HL-60/S4 treated with phorbol 12-myristate 13-acetate at 8.2 ng/mL for 4 days and 3 days (cell line): ENCODE results near the gene UBASH3B.

Source experiments
- in situ Hi-C: fragments of 300-500 bp; cut with MboI; formaldehyde crosslinking; loops from 2 replicates; pipeline ENCODE4 v1.15.0; 2022; ENCODE audit warnings: low sequenced_read_pairs

Gene UBASH3B

GRCh38 chr11:122749005-122749687, 93.6 kb downstream of the UBASH3B start:
- in situ Hi-C loops, result no loop called here

DNA sequence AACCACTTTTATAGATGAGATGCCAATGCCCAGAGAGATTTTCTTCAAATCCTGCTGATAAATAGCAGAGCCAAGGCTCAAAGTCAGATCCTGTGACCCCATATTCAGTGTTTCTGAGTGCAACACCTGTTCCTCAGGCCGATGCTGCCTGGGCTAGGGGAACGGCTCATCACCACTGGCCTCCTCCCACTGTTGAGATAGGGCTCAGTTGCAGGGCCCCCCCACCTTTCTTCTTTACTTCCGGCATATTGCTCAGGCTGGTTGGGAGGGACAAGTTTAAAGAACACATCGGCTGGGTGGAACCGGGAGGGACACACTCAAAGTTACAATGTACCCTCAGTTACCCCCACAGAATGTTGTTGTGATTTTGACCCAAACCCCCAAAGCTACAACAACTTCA, 94.5 kb downstream of the UBASH3B start:
- in situ Hi-C loops, result loop anchor here (10.0 kb wide), 1 partner anchor 85 kb away; no protein-coding TSS in a partner anchor

DNA sequence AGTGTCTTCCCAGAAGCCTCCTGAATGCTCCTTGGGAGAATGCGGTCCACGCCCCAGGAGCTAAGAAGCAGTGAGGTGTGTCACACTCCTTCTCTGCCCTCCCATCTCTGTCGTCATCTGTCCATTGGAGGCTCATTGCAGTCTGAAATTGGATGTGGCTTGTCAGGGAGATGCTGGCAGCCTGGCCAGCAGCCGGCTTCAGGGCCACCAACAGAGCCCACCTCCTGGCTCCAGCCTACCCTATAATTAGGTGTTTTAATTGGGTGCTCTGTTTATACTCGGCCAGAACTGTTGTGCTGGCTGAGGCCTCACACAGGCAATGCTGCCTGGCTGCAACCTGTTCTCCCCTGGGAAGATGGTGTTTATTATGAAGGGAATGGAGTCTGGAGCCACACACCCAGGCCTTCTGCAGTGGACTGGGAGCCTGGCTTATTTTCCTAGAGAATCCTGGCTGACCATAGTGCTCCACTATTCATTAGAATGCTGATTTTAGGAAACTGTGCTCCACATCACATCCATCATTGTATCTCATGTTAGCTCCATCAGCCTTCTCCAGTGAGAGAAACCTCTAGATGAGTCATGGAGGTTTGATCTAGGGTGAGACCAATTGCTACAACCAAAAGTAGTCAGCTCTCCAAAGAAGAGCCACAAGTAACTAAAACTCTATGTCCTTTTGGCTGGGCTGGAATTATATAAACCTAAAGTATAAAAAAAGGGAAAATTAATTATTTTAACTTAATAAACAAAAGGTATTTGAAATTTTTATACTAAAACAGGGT, 96.0 kb downstream of the UBASH3B start:
- in situ Hi-C loops, result loop anchor here (10.0 kb wide), 1 partner anchor 87 kb away; no protein-coding TSS in a partner anchor

- in situ Hi-C loops, result loop anchor here (10.0 kb wide), 1 partner anchor 89 kb away; no protein-coding TSS in a partner anchor
These were observed 98.5 kb downstream of the UBASH3B start for GRCh38 chr11:122754028-122754427.

DNA sequence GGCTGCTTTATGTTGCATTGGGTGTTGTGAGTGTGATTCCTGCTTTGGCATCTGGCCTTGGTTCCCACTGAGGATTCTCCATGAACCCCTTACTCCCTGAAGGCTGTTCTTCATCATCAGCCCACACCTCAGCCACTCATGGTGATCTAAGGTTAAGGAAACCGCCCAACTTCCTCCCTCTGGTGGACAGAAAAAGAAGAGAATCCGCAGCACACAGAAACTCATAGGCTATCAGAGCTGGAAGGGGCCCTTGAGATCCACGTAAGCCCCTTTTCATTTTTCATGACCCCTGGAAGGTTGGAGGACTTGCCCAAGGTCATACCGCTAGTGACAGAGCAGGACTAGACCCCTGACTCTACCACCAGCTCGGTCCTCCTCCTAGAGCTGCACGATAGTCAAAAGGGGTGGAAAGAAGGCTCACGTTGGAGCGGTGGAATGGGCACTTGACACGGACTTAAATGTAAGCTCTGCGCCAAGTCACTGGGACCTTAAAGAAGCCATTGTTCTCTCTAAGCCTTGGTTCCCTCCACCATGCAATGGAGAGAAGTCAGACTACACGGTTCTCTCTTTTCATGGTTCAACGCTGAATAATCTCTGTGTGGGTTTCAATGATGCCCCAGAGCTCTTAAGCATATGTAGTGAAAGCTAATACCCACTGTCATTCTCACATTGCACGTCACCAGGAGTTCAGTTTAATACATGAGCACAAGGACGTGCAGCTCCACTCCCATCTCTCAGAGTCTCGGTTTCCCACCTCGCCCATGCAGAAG, 99.2 kb downstream of the UBASH3B start:
- in situ Hi-C loops, result loop anchor here (10.0 kb wide), 1 partner anchor 90 kb away; no protein-coding TSS in a partner anchor

DNA sequence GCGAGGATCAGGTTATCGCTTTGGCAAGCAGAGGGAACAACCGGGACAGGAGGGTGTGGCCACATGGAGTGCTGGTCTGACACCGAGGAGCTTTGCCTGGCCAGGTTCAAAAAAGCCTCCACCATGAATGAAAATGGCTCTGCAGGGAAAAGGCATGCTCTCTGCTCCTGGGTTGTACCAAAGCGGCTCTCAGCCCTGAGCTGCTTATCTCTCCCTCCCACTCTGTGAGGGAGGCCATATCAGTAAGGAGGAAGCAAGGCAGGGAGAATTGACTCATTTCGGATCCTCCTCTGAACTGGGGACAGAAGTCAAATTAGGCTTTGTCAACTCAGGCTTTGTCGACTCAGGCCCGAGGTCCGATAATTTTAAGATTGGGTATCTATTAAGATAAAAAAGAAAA, 99.9 kb downstream of the UBASH3B start:
- in situ Hi-C loops, result loop anchor here (10.0 kb wide), 1 partner anchor 91 kb away; no protein-coding TSS in a partner anchor

DNA sequence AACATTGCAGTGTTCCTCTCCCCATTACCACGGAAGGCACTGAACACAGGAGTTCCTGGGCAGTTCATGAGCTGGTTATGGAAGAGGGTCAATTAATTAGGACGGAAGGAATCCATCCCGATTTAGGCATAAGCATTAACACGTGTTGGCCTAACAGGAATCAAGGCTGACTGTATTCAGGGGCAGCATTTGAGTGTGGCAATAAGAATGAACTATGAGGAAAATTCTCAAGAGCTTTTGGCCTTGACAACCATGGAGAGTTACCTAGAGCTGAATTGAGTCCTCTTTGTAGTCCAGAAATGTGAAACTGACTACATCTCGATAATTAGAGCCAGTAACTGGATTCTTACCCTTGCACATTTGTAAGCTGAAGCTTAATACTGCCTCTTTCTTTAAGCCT, 100.4 kb downstream of the UBASH3B start:
- in situ Hi-C loops, result loop anchor here (10.0 kb wide), 1 partner anchor 91 kb away; no protein-coding TSS in a partner anchor

- in situ Hi-C loops, result loop anchor here (10.0 kb wide), 1 partner anchor 92 kb away; no protein-coding TSS in a partner anchor
These were observed 100.9 kb downstream of the UBASH3B start for GRCh38 chr11:122756417-122756816.

GRCh38 chr11:122757201-122757600, 101.7 kb downstream of the UBASH3B start:
- in situ Hi-C loops, result loop anchor here (10.0 kb wide), 1 partner anchor 92 kb away; no protein-coding TSS in a partner anchor

DNA sequence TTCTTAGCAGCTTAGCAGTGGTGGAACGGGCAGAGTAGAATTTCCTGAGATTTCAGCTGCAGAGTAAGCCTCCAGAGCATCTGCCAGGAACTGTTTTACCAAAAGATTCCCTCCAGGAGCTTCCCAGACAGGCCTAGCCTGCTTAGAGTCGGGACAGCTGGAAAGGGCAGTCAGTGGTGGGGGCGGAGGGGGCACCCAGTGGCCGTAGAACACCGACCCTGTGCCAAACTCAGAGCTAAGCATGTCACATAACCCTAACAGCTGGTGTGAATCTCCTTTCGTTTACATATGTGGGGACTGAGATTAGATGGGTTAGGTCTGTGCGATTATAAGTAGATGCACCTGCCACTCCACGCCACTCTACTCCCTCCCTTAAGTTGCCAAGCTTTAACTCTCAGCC, 102.8 kb downstream of the UBASH3B start:
- in situ Hi-C loops, result loop anchor here (10.0 kb wide), 1 partner anchor 94 kb away; no protein-coding TSS in a partner anchor

DNA sequence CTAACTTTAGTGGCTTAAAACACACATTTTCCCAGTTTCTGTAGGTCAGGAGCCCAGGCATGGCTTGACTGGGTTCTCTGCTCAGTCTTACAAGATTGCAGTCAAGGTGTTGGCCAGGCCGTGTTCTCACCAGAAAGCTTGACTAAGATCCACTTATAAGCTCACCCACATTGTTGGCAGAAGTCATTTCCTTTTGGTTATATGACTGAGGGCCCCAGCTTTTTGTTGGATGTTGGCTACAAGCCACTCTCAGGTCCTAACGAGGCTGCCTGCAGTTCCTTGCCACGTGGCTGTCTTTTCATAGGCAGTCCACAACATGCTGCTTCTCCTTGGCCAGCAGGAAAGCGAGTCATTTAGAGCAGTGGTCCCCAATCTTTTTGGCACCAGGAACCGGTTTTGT, 103.5 kb downstream of the UBASH3B start:
- in situ Hi-C loops, result loop anchor here (10.0 kb wide), 1 partner anchor 94 kb away; no protein-coding TSS in a partner anchor

DNA sequence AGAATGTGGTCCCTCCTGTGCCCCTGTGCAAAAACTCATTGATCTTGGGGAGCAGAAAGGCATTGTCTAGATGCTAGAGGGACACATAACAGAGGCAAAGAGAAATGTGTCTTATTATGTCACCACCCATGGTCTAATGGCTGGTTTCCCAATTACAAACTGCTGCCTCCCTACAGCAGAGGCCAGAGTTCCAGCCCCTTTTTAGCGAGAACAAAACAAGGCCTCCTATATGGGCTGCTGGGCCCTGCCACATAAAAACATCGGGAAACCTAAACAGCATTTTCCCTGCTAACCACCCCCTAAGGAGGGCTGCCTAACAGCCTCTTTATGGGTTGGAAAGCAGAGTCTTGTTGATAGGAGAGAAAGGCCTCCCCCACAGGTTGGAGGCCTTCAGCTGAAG, 107.6 kb downstream of the UBASH3B start:
- in situ Hi-C loops, result no loop called here

- in situ Hi-C loops, result no loop called here
These were observed 109.0 kb downstream of the UBASH3B start for GRCh38 chr11:122764371-122765090.

GRCh38 chr11:122765487-122766131, 110.1 kb downstream of the UBASH3B start:
- in situ Hi-C loops, result no loop called here

- in situ Hi-C loops, result no loop called here
These were observed 113.7 kb downstream of the UBASH3B start for GRCh38 chr11:122769126-122769780.

DNA sequence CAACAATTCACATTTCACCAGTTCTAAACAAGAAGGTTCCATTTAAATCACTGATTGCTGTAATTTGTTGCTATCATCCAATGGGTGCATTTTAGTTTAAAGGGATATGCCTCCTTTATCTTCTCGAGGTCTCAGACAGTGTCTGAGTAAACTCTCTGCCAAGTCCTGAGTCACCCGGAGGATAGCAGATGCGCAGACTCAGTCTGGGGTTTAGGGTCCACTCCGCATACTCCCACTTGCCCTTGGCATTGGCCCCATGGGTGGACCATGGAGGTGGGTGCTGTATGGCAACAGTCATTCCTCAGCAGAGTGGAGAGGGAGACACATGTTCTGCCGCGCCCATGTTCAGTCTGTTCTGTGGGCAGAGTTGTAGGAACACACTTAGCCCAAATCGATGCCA, 117.4 kb downstream of the UBASH3B start:
- in situ Hi-C loops, result no loop called here

DNA sequence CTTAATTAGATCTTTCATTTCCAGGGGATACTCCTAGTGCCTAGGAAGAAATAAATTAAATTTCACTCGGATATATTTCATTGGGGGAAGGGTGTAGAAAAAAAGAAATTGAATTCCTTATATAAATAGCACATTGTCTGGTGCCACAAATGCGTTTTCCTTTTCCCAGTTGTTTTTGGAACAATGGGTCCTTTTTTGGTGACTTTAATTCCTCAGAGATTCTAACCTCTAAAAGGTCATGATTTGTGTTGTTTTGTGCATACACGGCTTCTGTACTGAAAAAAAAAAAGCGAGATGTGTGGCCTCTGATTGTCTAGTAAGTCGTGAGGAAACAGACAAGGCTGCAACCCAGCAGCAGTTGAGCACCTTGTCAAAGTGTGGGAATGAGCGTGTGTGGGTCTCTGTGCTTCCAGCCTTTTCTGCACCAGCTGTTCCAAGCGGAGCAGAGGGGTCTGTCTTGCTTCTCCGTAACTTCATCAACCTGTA, 118.3 kb downstream of the UBASH3B start:
- in situ Hi-C loops, result no loop called here

DNA sequence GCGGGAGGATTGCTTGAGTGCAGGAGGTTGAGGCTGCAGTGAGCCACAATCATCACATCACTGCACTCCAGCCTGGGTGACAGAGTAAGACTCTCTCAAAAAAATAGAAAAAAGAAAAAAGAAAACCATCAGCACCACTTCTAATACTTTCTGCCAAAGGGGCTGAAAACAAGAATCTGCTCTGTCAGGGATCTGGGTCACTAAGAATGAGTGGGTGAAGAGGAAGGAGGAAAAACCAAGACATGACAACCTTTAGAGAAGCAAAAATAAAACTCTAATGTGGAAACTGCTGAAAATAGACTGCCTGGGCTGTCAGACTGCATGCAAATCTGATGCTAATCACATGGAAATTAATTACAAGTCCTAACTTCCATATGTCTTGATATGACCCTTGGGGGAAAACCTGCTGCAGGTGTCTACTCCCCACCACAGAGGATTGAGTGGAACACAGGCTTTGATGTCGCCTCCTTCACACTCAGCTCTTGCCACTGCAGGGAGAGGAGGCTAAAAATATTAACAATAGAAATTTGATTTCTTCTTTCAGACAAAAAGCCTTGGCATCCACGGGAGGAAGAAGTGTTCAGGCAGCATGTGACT, 120.3 kb downstream of the UBASH3B start:
- in situ Hi-C loops, result no loop called here

DNA sequence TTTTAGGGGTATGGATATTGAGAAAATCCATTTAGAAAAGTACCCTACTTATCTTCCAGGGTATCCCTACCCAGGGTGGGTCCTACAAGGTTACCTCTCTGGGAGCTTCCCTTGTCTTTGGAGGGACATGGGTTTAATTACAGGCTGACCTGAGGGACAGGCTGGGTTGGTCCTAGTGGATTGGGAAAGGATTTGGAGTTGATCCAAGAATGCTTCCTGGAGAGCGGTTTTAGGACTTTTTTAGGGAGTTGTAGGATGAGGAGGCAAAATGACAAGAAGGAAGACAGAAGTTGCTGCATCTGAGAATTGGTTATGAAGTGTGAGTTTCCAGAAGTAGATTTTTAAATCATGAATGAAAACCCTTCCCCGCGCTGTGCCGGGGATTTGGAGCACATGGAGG, 121.0 kb downstream of the UBASH3B start:
- in situ Hi-C loops, result no loop called here
